Measurements from ENCODE around the gene TULP4.
"Not testable (repeated sequence)": the region's sequence is repeated elsewhere in the genome, so short reads cannot be mapped to it uniquely, and the experiment has no call there.

TULP4 gene

GRCh38 chr6:158366363-158366762 is 54.1 kb downstream of the TULP4 start:
- DNase-seq, result no peak

GRCh38 chr6:158367816-158368215 is 55.6 kb downstream of the TULP4 start:
- no peak for DNase-seq

GRCh38 chr6:158369241-158369640 is 57.0 kb downstream of the TULP4 start:
- DNase-seq, result peak; percentile 36

GRCh38 chr6:158370805-158371204 is 58.5 kb downstream of the TULP4 start:
- DNase-seq, result no peak

- no peak for DNase-seq
Measured at GRCh38 chr6:158371261-158371660, 59.0 kb downstream of the TULP4 start.

GRCh38 chr6:158372574-158372973 is 60.3 kb downstream of the TULP4 start:
- no peak for DNase-seq

- DNase-seq, result no peak
Measured at GRCh38 chr6:158373214-158373613, 60.9 kb downstream of the TULP4 start.

DNA sequence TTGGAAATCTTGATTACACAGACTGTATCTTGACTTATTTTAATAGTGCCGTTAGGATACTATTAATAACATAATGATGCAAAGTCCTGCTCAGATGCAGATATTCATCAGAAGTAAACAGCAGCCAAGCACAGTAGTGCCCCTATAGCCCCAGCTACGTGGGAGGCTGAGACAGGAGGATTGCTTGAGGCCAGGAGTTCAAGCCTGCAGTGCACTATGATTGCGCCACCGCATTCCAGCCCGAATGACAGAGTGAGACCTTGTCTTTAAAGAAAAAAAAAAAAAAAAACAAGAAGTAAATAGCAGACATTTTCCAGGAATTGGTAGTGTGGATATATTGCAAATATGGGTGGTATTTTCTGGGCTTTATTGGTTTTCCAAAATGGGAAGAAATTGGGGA is 61.8 kb downstream of the TULP4 start:
- DNase-seq, result no peak

- no peak for DNase-seq
Measured at GRCh38 chr6:158376631-158377081, 64.4 kb downstream of the TULP4 start.

DNA sequence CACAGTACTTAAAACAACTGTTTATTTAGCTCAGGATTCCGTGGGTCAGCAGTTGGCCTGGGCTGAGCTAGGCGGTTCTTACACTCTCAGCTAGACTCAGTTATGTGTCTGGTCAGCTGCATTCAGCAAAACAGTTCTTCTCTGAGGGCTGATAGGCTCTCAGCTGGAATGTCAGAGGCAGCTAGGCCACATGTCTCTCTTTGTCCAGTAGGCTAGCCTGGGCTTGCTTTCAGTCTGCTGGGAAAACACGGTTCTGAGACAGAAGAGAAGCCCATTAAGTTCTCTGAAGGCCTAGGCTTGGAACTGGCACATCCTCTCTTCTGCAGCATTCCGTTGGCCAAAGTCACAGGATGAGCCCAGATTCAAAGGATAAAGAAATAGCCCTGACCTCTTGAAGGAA is 65.6 kb downstream of the TULP4 start:
- DNase-seq, result peak; percentile 6

- no peak for DNase-seq
Measured at GRCh38 chr6:158379336-158379735, 67.1 kb downstream of the TULP4 start.

DNA sequence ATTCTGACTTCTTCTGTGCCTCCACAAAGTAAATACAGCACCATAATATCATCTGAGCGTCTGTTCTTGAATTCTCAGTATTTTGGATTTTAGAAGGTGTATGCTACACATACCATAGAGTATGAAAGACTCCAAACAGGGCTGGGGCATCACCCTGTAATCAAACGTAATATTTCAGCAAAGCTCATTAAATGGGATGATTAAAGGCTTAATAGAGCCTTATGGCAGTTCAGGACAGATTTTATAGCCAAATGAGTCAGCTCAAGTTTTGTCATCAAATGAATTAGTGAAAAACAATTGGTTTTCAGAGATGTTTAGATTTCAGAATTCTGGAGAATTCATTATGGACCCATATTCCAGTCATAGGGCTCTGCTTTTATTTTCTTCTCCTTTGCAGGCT is 68.9 kb downstream of the TULP4 start:
- no peak for DNase-seq

GRCh38 chr6:158382491-158382890 is 70.2 kb downstream of the TULP4 start:
- DNase-seq, result no peak

DNA sequence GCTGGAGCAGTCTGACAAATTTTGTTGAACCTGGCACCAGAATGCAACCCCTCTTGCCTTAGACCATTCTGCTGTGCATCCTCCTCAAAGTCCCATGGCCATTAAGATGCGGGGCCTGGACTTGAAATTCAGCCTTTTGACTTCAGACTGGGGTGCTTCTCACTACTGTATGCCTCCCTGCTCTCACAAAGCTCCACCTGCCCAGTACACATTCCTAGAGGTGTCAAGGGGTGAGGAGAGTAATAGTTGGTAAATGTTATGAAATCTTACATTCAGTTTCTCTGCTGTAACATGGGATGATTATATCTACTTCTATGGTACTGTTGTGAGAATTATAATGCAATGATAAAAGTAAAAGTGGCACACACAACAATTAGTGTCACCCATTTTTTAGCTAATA is 70.8 kb downstream of the TULP4 start:
- DNase-seq, result no peak

- DNase-seq, result no peak
Measured at GRCh38 chr6:158383542-158383941, 71.3 kb downstream of the TULP4 start.

DNA sequence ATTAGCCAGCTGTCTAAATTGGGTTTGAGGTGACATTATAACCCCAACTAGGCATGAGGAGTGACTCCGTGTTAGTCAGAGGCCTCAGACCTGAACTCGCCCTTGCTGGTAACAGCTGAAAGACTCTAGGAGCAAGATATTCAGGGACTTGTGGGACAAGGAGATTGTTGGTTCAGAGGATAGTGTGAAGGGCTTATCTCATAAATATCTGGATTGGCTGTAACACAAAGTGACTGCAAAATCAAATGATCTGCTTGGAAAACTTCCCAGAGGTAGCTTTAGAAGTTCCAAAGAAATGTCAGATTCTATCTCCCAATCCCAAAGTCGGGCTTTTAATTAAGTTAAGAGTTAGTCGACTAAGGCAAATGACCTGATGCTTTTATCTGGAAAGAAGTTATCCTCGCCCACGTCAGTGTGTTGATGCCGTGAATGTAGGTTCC is 72.4 kb downstream of the TULP4 start:
- no peak for DNase-seq

- DNase-seq, result no peak
Measured at GRCh38 chr6:158387036-158387435, 74.8 kb downstream of the TULP4 start.

GRCh38 chr6:158387578-158387977 is 75.3 kb downstream of the TULP4 start:
- DNase-seq, result no peak

GRCh38 chr6:158388727-158389126 is 76.5 kb downstream of the TULP4 start:
- no peak for DNase-seq

GRCh38 chr6:158389193-158389919 is 77.1 kb downstream of the TULP4 start:
- no peak for DNase-seq

DNA sequence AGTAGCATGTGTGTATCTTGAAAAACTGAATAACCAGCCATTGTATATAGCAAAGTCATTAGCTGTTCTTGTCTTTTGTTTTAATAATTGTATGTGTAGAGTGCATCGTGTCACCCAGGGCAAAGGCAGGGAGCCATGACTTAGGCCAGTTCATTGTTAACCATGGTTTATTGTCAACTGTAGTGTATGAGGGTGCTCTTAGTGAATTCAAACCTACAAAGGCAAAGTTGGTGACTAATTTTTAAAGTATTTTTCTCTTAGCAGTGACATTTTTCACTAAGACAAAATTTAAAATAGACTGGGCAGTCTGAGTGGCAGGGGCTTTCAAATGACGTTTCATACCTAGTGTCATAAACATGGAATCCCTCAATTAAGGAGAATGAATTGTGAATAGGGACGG is 79.0 kb downstream of the TULP4 start:
- DNase-seq, result no peak

- not testable (repeated sequence) for DNase-seq
Measured at GRCh38 chr6:158391977-158392376, 79.7 kb downstream of the TULP4 start.

DNA sequence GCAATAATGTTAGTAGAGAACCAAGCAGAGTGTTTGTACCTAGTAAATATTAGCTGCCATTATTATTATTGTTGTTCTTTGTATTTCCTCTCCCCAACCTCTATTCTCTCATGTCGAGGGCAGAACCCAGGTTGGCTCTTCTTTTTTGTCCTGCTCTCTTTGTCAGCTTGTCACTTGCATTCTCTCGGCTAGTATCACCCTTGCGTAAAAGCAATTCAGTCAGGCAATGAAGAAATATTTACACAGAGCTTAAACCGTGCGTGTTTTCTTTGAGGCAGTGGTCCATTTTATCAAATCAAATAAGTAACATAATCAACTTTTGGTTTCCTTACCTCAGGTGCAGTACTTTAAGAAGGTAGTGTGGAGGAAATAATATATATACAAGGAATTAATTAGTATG is 83.9 kb downstream of the TULP4 start:
- no peak for DNase-seq

DNA sequence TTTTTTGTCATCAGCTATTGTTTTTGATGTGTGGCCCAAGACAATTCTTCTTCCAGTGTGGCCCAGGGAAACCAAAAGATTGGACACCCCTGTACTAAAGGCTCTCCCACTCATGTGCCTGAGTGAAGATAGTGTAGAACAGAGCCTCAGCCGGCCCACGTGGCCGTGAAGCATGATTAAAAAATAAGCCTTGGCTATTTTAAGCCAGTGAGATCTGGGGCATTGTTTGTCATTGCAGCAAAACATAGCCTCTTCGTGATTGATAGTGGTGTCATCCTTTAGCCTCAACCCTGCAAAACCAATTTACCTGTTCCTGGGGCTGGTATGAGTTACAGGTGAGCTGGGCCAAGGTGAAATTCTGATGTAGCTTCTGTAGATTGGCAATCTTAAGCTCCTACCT is 85.3 kb downstream of the TULP4 start:
- no peak for DNase-seq

All from kidney glomerular epithelial cell (primary cell).